ENCODE results near the gene CCDC149. TPM values are rescaled to one million over a fixed set of nuclear protein-coding genes. Genes with fewer than 3 reads are reported as not detected.

CCDC149 gene
- total RNA-seq, 1 experiment from 2014 or later = 7.9 TPM

- no peak overlapping the region; the same call in 1 of the 2 replicates for H3K9ac ChIP-seq (ENCODE audit: low read length)
- POLR2A ChIA-PET (ENCODE audit: unreplicated experiment) = no interaction called here
- TSS peak; percentile 80 for BruUV-seq (replicated peaks)
These were observed 149.1 kb downstream of the CCDC149 start for GRCh38 chr4:24763631-24764297.

More at GRCh38 chr4:24763631-24764297, 149.1 kb downstream of the CCDC149 start:
- Histone ChIP-seq H3K9me2 (replicated peaks; ENCODE audit: low read length) (no peaks in the 10 kb centered on the region), H3K9me3 (ENCODE audit: low read length) (no peaks in the 10 kb centered on the region), H3F3A (ENCODE audit: low read length, unreplicated experiment) (no peaks in the 10 kb centered on the region), H3K27me3 (ENCODE audit: low read length) (no peaks in the 10 kb centered on the region), H3K4me3 (ENCODE audit: low read length) (no peak overlapping the region), H3K4me1 (ENCODE audit: insufficient read depth, low read length) (peaks cover 18% of the 10 kb centered on the region; the same call in 1 of the 2 replicates), H3K79me2 (ENCODE audit: low read length) (no peaks in the 10 kb centered on the region), H3K27ac (ENCODE audit: low read length) (peak overlapping the region; percentile 75), H2AFZ (ENCODE audit: low read length) (peak overlapping the region; percentile 33; the same call in 1 of the 2 replicates), H3K36me3 (ENCODE audit: low read depth, low read length) (no peaks in the 10 kb centered on the region), H4K20me1 (ENCODE audit: low read length) (no peaks in the 10 kb centered on the region), H3K4me2 (ENCODE audit: low read length) (peak overlapping the region; percentile 50)
- ATAC-seq (peak; percentile 92), DNase-seq (peak; percentile 64)
- CTCF ChIA-PET = no interaction called here
- no peak for TF ChIP-seq EZH2phosphoT487 (IDR thresholded peaks at IDR 0.05; ENCODE audit: borderline replicate concordance, low read length)
- no peak for TF ChIP-seq EZH2 (IDR thresholded peaks at IDR 0.05; ENCODE audit: low read length, unreplicated experiment)
- no peak for TF ChIP-seq CTCF (conservative IDR thresholded peaks at IDR 0.05; ENCODE audit: low read depth, low read length)
- intact Hi-C loops (cut with micrococcal nuclease) = no loop called here

Other genes with a start within 250 kb of the CCDC149 start
- gene SOD3, start 117.5 kb downstream of the CCDC149 start, total RNA-seq (2014; rRNA removed) = 10.7 and 16.4 TPM in 2 replicates
- gene LGI2, start 117.9 kb upstream of the CCDC149 start, total RNA-seq (2014; rRNA removed) = 0.18 and 3.4 TPM in 2 replicates
- gene SEPSECS, start 247.4 kb upstream of the CCDC149 start, total RNA-seq (2014; rRNA removed) = 3.1 and 5.2 TPM in 2 replicates